Heart left ventricle (tissue), 16 donors: Measurements from ENCODE around the gene MAPK11. TPM values are rescaled to one million over a fixed set of nuclear protein-coding genes. Genes with fewer than 3 reads are reported as not detected.

ENCODE experiments used
- ATAC-seq, 4 donors: fragments of 200-7000 bp; cut with Tn5 transposase; one replicate each; pipeline ENCODE4 v1.9.1; 2020 to 2022; ENCODE audit warnings: moderate library complexity in 4 of 4, mild to moderate bottlenecking in 3 of 4, moderate number of reproducible peaks in 1 of 4
- DNase-seq, 5 donors: peaks; one replicate each; pipeline ENCODE4 v3.0.0-alpha.2; 2020
- H3K27ac ChIP-seq, 12 donors: fragments of 200-600 bp; sonication (generic) in 4 of 12; one replicate each; pipeline versions ENCODE4 v1.5.0 to v1.8.0; 2016 to 2022; ENCODE audit warnings: mild to moderate bottlenecking in 2 of 12
- H3K27me3 ChIP-seq, 9 donors: fragments of 200-600 bp; sonication (generic) in 2 of 9; one replicate each; pipeline versions ENCODE4 v1.5.1 to v1.8.0; 2016 to 2022; ENCODE audit warnings: mild to moderate bottlenecking in 3 of 9
- H3K36me3 ChIP-seq, 9 donors: fragments of 200-600 bp; sonication (generic) in 2 of 9; one replicate each; pipeline versions ENCODE4 v1.5.0 to v1.8.0; 2018 to 2022; ENCODE audit warnings: mild to moderate bottlenecking in 2 of 9
- H3K4me1 ChIP-seq, 12 donors: fragments of 200-600 bp; sonication (generic) in 4 of 12; one replicate each; pipeline versions ENCODE4 v1.5.0 to v1.8.0; 2016 to 2022; ENCODE audit warnings: mild to moderate bottlenecking in 3 of 12
- H3K4me3 ChIP-seq, 12 donors: fragments of 200-600 bp; sonication (generic) in 4 of 12; one replicate each; pipeline versions ENCODE4 v1.5.0 to v1.8.0; 2017 to 2022; ENCODE audit warnings: mild to moderate bottlenecking in 9 of 12, moderate library complexity in 4 of 12
- H3K9me3 ChIP-seq, 12 donors: fragments of 200-600 bp; sonication (generic) in 4 of 12; one replicate each; pipeline versions ENCODE4 v1.5.0 to v1.8.0; 2016 to 2022; ENCODE audit warnings: mild to moderate bottlenecking in 1 of 12
- POLR2A ChIP-seq, 2 donors: fragments of 450-650 bp; IDR thresholded peaks; one replicate each; pipeline ENCODE4 v1.6.1; 2017; ENCODE audit warnings: antibody characterized with exemption in 2 of 2, mild to moderate bottlenecking in 2 of 2, moderate library complexity in 2 of 2
- WGBS, 4 donors: extraction: QIAGEN DNeasy Blood & Tissue Kit in 2 of 4; methylation state at CpG; one replicate each; pipeline versions ENCODE4 v1.1.5 to v1.1.7; 2013 to 2018; 5-methylcytosine and 5-hydroxymethylcytosine counted together
- intact Hi-C, 10 donors: fragments of 100-400 bp; cut with DNase I; formaldehyde crosslinking; loops; one replicate each; pipeline versions ENCODE4 v1.11.1 to v1.14.2; 2022
- polyA plus RNA-seq, 2 donors: library from polyadenylated mRNA; stranded (reverse); fragments of 200-250 nt; gene quantifications; one replicate each; pipeline ENCODE4 v1.2.3, GENCODE V29; 2013
- total RNA-seq, 9 donors: library from RNA; depleted of rRNA in 2 of 9; stranded (reverse); fragments of >200 nt in 2 of 9; fragmentation: NEBNext Ultra II Directional in 3 of 9; extraction: Animal tissue kit (Norgen Biotek cat#: 25700) in 3 of 9; gene quantifications; one replicate each; pipeline versions ENCODE4 v1.1.0 to v1.2.4, GENCODE V29; 2016 to 2023
- TF ChIP-seq, protein P1 (sequence below), 12 donors: fragments of 200-600 bp; sonication (generic) in 4 of 12; IDR thresholded peaks; one replicate each; pipeline versions ENCODE4 v1.5.0 to v1.8.0; 2018 to 2022; ENCODE audit warnings: antibody characterized with exemption in 12 of 12, mild to moderate bottlenecking in 5 of 12
- donor health status: ischemic (EF 13 %, LVEDD 7.1; RV severe dilation, severe dysfunction).
- donor health status: healthy with polysubstance abuse.
- donor health status: DM: no; HTN: yes; CAD: no.
- donor health status: DM: no; HTN: no; CAD: no.
- donor health status: ischemic (EF 25% LVEDD 6.9; RV normal size, moderate dysfunction).
- donor health status: ischemic (EF 25% LVEDD 5.7; RV mildly dilated, moderate dysfunction).
- donor health status: healthy.
- donor health status: DM: yes; HTN: yes; CAD: no.
- donor health status: ischemic (EF 35%, LVEDD 5.7; RV mildly dilated, moderate dysfunction).
- donor health status: nonischemic (EF 11% LVEDD 7.7; RV severe dilation, severe dysfunction).
- donor health status: DM: yes; HTN: yes; CAD: no.
- donor health status: PGD.
- donor health status: ischemic (EF 29% LVEDD 5.4; RV normal size, mild dysfunction).
- donor health status: nonischemic (EF 23%, LVEDD 6.1; RV moderate dilation, normal function).

The MAPK11 gene
- total and polyA plus RNA-seq, 11 donors, result 5.0 to 12.1 (median 7.5) TPM

DNA sequence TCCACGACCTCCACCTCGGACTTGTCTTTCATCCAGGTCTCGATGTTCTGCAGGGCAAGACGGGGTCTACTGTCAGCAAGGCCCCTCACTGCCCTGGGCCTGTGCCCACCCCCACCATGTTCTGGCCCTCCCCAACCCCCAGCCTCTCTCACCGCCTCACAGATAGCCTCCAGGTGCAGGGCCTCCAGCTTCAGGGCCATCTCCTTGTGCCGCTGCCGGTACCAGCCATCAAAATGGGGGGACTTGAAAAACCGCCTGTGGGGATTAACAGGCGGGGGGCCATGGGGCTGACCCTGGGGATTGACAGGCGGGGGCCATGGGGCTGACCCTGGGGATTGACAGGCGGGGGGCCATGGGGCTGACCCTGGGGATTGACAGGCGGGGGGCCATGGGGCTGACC lies 42.2 kb upstream of the MAPK11 start:
- no peak for ATAC-seq

DNA sequence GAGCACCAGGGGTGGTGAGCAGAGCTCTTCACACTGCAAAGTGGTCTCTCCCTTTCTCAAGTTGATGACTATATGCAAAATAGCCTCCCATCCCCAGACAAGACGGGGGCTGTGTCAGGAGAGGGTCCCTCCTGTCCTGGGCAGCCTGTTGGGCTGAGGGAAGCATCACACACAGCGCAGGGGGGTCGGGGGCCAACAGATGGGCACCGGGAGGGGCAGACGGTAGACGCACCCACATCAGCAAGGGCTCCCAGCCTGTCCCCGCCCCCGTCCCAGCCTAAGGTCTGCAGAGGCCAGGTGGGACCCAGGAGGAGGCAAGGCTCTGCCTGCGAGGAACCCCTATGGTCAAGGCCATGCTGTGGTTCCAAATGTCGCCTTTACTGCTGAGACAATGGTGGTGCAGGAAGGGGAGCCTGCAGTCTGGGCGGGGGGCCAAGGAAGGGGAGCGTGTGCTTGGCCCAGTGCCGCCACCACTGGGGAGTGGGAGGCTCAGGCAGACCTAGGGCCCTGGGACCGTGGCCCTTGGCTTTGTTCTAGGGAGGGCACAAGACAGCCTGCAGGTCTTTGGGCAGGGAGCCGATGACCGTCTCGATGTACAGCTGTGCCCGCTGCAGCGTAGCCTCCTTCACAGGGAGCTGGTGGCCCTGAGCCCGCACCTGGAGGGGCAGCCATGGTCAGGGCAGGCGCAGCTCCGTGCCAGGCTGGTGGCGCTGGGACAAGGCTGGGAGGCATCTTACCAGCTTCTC lies 41.6 kb upstream of the MAPK11 start:
- no peaks in the 10 kb centered on the region for H3K27me3 ChIP-seq
- H3K4me3 ChIP-seq, result no peak overlapping the region
- ATAC-seq (no peak), DNase-seq (peak in 3 of 5 donors; percentile 19 to 45 (median 21))
- H3K36me3 ChIP-seq, result no peaks in the 10 kb centered on the region
- WGBS, 4 donors, result 77 to 85% (median 81%) methylated on average over 12 to 23 of the region's 23 CpGs
- peaks cover 0 to 42% (median 21%) of the 10 kb centered on the region in 12 donors for H3K4me1 ChIP-seq
- TF ChIP-seq, protein P1, sequence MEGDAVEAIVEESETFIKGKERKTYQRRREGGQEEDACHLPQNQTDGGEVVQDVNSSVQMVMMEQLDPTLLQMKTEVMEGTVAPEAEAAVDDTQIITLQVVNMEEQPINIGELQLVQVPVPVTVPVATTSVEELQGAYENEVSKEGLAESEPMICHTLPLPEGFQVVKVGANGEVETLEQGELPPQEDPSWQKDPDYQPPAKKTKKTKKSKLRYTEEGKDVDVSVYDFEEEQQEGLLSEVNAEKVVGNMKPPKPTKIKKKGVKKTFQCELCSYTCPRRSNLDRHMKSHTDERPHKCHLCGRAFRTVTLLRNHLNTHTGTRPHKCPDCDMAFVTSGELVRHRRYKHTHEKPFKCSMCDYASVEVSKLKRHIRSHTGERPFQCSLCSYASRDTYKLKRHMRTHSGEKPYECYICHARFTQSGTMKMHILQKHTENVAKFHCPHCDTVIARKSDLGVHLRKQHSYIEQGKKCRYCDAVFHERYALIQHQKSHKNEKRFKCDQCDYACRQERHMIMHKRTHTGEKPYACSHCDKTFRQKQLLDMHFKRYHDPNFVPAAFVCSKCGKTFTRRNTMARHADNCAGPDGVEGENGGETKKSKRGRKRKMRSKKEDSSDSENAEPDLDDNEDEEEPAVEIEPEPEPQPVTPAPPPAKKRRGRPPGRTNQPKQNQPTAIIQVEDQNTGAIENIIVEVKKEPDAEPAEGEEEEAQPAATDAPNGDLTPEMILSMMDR (IDR thresholded peaks at IDR 0.05), result no peak
- H3K9me3 ChIP-seq, result no peaks in the 10 kb centered on the region
- intact Hi-C loops, result no loop called here
- no peak overlapping the region for H3K27ac ChIP-seq

More for the DNA sequence above, 42.2 kb upstream of the MAPK11 start:
- Histone ChIP-seq H3K27me3 (no peaks in the 10 kb centered on the region), H3K4me1 (peaks cover 0 to 42% (median 21%) of the 10 kb centered on the region in 12 donors), H3K36me3 (no peaks in the 10 kb centered on the region), H3K4me3 (no peak overlapping the region), H3K27ac (no peak overlapping the region), H3K9me3 (no peaks in the 10 kb centered on the region)
- TF ChIP-seq, protein P1 (IDR thresholded peaks at IDR 0.05), result no peak
- TF ChIP-seq POLR2A (IDR thresholded peaks at IDR 0.05), result no peak
- DNase-seq, result no peak
- WGBS, 4 donors, result 97 to 98% (median 98%) methylated on average over 5 to 11 of the region's 12 CpGs
- intact Hi-C loops, result no loop called here

- Histone ChIP-seq H3K4me3 (no peak overlapping the region), H3K4me1 (peaks cover 0 to 49% (median 25%) of the 10 kb centered on the region in 12 donors), H3K9me3 (no peaks in the 10 kb centered on the region), H3K27me3 (no peaks in the 10 kb centered on the region), H3K36me3 (no peaks in the 10 kb centered on the region), H3K27ac (no peak overlapping the region)
- DNase-seq, result peak in 2 of 5 donors; percentile 15 to 63
- WGBS, 4 donors, result 92 to 93% (median 93%) methylated on average over 11 to 16 of the region's 16 CpGs
- TF ChIP-seq, protein P1 (IDR thresholded peaks at IDR 0.05), result no peak
- TF ChIP-seq POLR2A (IDR thresholded peaks at IDR 0.05), result no peak
- intact Hi-C loops, result no loop called here
- ATAC-seq, result no peak
These were observed 40.8 kb upstream of the MAPK11 start for GRCh38 chr22:50310949-50311444.

DNA sequence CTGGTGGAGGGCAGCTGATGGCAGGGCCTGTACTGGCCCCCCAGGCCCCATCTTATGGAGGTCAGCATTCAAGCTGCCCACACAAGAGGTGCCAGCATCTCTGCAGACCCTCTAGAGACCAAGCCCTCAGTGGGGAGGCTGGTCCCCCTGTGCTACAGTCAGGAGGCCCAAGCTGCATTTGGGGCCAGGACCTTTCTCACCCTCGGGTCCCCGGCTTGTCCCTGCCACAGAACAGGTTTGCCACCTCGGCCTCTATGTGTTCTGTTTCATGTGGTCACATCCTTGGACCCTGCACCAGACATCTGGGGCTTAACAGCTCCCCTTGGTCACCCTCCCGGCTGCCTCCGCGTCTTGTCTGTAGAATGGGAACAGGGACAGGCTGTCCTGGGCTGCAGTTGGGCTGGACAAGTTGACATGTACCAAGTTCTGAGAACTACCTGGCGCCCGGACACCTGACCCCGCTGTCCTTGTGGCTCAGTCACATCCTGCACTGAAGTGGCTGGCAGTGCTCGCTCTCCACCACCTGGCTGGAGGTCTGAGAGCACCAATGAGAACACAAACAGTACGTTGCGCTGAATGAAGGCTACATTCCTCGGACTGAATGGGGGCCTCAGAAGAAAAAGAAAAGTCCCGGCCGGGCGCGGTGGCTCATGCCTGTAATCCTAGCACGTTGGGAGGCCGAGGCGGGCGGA lies 40.0 kb upstream of the MAPK11 start:
- Histone ChIP-seq H3K4me1 (peaks cover 5 to 56% (median 32%) of the 10 kb centered on the region in 12 donors), H3K27ac (peak overlapping the region in 2 of 12 donors; percentile 74 to 95), H3K4me3 (no peak overlapping the region), H3K36me3 (no peaks in the 10 kb centered on the region), H3K9me3 (no peaks in the 10 kb centered on the region), H3K27me3 (no peaks in the 10 kb centered on the region)
- ATAC-seq, result no peak
- DNase-seq, result peak in 3 of 5 donors; percentile 8 to 53 (median 18)
- WGBS, 4 donors, result 94 to 95% (median 95%) methylated on average over 19 to 21 of the region's 21 CpGs
- TF ChIP-seq POLR2A (IDR thresholded peaks at IDR 0.05), result no peak
- TF ChIP-seq, protein P1 (IDR thresholded peaks at IDR 0.05), result no peak
- intact Hi-C loops, result no loop called here
